ENCODE data around the gene PRR15.
A peak's percentile ranks its signal among the peaks of the same experiment; 100 is the strongest.

PRR15 gene

GRCh38 chr7:29572558-29572957 lies 8.9 kb downstream of the PRR15 start:
- no peak for DNase-seq

- DNase-seq = no peak
These were observed 9.9 kb downstream of the PRR15 start for GRCh38 chr7:29573567-29573966.

GRCh38 chr7:29574659-29575058 lies 11.0 kb downstream of the PRR15 start:
- DNase-seq = peak; percentile 92

- no peak for DNase-seq
These were observed 23.7 kb downstream of the PRR15 start for GRCh38 chr7:29587195-29587808.

GRCh38 chr7:29588212-29588611 lies 24.6 kb downstream of the PRR15 start:
- DNase-seq = no peak

- DNase-seq = peak; percentile 63 to 80
These were observed 25.5 kb downstream of the PRR15 start for GRCh38 chr7:29588900-29589696.

GRCh38 chr7:29592866-29593265 lies 29.2 kb downstream of the PRR15 start:
- no peak for DNase-seq

GRCh38 chr7:29593459-29593858 lies 29.8 kb downstream of the PRR15 start:
- no peak for DNase-seq

GRCh38 chr7:29596593-29597178 lies 33.1 kb downstream of the PRR15 start:
- DNase-seq = no peak

- DNase-seq = no peak
These were observed 33.6 kb downstream of the PRR15 start for GRCh38 chr7:29597266-29597665.

GRCh38 chr7:29598137-29598536 lies 34.5 kb downstream of the PRR15 start:
- DNase-seq = no peak

GRCh38 chr7:29598613-29599012 lies 35.0 kb downstream of the PRR15 start:
- DNase-seq = no peak

- no peak for DNase-seq
These were observed 35.4 kb downstream of the PRR15 start for GRCh38 chr7:29599026-29599425.

- no peak for DNase-seq
These were observed 37.0 kb downstream of the PRR15 start for GRCh38 chr7:29600661-29601060.

GRCh38 chr7:29604052-29604451 lies 40.4 kb downstream of the PRR15 start:
- DNase-seq = no peak

GRCh38 chr7:29604702-29605101 lies 41.1 kb downstream of the PRR15 start:
- no peak for DNase-seq

GRCh38 chr7:29605671-29606070 lies 42.0 kb downstream of the PRR15 start:
- DNase-seq = no peak

GRCh38 chr7:29606287-29606721 lies 42.7 kb downstream of the PRR15 start:
- no peak for DNase-seq

GRCh38 chr7:29606830-29607229 lies 43.2 kb downstream of the PRR15 start:
- DNase-seq = no peak

GRCh38 chr7:29607259-29607658 lies 43.6 kb downstream of the PRR15 start:
- no peak for DNase-seq

GRCh38 chr7:29607889-29608288 lies 44.3 kb downstream of the PRR15 start:
- no peak for DNase-seq

GRCh38 chr7:29609162-29610037 lies 45.8 kb downstream of the PRR15 start:
- DNase-seq = peak; percentile 15 to 22

- no peak for DNase-seq
These were observed 46.5 kb downstream of the PRR15 start for GRCh38 chr7:29610086-29610485.

Data from Kasumi-1 (cell line).